DMS153 (cell line): ENCODE measurements around the gene RNPEPL1.
"Not testable (repeated sequence)": the region's sequence is repeated elsewhere in the genome, so short reads cannot be mapped to it uniquely, and the experiment has no call there.

Source experiments
- DNase-seq: peaks from one replicate; lab custom pipeline; 2025; lab: John Stamatoyannopoulos, UW

RNPEPL1 gene

DNA sequence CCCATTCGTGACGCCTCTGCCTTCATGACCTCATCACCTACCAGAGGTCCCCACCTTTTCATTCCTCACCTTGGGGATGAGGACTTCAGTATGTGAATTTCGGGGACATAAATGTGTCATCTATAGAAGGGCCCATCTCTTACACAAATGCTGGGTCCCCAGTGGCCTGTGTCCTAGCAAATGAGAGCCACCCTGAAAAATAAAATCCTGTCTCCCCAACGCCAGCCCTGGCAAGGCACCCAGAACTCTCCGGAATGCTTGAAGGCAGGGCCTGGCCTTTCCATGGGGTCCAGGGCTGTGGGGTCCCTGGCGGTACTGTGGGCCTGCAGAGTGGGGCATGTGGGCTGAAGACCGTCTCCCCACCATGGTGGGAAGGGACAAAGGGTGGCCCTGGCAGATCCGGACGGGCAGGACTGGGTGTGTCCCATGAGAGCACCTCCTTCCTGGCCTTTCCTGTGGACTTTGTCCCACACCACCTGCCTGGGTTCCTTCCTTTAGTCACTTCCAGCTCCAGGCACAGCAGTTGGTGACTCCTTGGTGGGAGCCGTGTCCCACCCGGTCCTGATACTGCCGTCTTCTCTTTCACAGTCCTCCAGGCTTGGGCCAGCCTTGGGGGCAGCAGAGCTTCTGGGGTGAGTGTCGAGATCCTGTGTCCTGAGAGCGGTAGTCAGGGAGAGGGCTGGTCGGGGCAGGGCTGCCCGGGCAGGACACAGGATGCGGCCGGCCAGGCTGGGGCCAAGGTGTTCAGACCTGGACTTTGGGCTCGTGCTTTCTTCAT lies 36.8 kb downstream of the RNPEPL1 start:
- no peak for DNase-seq

DNA sequence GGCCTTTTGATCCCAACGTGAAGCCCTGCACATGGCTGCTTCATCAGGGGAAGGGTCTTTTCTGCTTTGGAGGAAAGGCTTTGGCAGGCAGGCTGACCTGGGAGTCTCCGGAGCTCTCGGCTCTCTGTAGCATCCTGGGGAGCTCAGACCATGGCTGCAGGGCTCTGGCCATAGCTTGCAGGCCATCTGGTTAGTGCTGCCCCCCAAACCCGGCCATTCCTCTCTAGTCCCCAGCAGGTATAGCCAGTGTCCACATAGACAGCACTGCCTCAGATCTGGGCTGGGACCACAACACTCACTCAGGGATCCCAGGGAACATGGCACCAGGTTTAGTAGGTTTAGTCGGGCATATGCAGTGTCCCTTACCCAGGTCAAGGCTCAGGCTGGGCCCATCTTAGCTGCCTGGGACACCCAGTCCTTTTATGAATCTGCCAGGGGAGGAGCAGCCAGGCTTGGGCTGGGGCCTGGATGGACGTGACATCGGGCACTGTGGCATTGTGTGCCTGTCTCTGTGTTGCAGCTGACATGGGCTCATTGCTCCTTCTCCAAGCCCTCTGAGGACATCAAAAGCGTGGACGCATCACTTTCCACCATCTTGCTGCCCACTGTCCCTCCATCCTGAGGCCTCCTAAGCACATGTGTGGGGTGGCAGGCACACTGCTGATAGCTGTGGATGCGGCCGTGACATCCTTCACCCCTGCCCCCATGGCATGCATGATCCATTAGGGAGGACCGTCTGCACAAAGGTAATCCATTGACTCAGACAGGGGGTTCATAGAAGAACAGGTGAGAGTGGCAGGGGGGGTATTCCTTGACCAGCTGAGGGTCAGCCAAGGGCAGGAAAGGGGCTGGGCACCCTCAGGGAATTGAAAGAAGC lies 37.8 kb downstream of the RNPEPL1 start:
- DNase-seq, result no peak

DNA sequence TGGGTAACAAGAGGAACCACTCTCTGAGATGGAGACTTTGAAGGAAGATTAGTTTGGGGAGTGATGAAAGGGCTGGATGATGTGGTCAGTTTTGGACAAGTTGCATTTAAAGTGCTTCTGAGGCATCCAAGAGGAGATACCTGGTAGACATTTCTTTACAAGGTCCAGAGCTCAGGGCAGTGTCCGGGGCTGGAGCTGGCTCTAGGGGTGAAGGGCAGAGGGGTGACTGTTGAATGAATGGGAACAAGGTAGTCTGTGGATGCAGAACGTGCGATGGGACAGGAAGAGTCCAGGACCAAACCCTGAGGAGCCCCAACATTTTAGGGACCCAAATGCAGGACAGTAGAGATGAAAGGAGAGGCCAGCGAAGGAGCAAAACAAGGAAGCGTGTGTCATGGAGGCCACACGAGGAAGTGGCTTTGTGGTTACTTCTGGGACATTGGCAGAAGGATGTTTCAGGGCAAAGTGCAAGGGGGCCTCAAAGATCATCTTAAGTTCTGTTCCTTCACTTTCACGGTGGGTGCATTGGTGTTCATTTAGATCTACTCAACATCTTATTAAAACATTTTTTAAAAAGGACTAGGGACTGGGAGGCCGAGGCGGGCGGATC lies 43.4 kb downstream of the RNPEPL1 start:
- DNase-seq, result no peak

- DNase-seq, result no peak
These were observed 45.5 kb downstream of the RNPEPL1 start for GRCh38 chr2:240613781-240614180.

DNA sequence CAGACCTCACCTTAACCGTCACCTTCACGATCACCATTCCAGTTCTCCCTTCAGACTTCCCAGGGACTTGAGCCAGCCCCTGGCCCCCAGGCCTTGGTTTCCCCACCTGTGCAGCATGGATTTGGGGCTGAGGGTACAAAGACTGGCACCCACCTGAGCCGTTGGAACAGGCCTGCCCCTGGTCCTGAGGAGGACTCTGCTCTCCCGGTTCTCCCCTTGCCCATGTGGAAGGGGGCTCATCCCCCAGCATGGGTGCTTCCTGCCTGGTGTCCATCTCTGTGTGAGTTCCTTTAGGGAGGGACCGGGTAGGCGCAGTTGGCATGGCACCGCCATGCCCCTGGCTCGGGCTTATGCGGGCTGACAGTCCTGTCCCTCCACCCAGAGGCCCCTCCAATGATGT lies 46.1 kb downstream of the RNPEPL1 start:
- no peak for DNase-seq

DNA sequence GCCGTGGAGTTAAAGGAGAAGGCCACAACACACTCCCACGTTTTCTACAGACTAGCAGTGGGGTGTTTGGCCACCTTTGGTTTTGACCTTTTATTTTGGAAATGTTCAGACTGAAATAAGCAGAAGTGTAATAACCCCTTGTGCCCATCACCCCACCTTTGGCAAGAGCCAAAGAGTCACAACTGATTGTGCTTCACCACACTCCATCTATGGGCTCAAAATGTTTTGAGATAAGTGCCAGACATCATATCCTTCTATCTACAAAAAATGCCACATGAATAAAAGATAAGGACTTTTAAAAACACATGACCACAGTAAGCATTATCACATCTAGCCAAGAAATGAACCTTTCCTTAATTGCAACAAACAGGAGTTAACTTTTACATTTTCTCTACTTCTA lies 47.1 kb downstream of the RNPEPL1 start:
- DNase-seq, result no peak

DNA sequence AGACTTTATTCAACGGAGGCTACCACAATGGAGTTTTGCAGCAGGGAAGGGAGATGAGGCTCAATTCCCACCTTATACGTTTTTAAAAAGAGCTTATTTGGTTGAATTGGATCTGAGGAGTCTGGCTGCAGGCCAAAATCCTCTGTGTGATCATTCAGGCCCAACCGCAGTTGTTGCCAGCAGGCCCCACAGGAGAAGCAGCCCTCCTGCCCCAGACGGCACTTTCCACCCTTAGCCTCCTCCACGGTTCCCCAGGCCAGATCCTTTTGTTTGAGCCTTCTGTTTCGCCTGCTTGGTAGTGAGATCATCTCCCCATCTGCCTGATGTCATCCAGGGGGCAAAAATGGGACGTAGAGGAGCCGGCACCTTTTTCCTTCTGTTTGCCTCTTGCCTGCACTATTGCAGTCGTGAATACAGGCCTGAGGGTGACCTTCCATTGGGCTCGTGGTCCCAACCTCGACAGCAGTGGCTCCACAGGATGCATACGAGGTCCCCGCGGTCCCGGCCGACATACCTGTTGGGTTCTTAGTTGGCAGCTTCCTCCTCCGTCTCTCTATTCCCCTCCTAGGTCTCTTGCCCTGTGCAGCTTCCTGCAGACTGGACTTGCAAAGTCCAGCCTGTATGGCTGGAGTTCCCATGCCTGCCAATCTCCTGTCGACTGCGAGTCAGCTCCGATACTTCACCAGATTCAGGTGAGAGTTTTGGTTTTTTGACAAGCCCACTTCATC lies 47.7 kb downstream of the RNPEPL1 start:
- DNase-seq, result no peak

GRCh38 chr2:240616860-240617666 lies 48.8 kb downstream of the RNPEPL1 start:
- DNase-seq, result not testable (repeated sequence)

GRCh38 chr2:240618776-240619175 lies 50.5 kb downstream of the RNPEPL1 start:
- no peak for DNase-seq

GRCh38 chr2:240619506-240620148 lies 51.3 kb downstream of the RNPEPL1 start:
- DNase-seq, result no peak

DNA sequence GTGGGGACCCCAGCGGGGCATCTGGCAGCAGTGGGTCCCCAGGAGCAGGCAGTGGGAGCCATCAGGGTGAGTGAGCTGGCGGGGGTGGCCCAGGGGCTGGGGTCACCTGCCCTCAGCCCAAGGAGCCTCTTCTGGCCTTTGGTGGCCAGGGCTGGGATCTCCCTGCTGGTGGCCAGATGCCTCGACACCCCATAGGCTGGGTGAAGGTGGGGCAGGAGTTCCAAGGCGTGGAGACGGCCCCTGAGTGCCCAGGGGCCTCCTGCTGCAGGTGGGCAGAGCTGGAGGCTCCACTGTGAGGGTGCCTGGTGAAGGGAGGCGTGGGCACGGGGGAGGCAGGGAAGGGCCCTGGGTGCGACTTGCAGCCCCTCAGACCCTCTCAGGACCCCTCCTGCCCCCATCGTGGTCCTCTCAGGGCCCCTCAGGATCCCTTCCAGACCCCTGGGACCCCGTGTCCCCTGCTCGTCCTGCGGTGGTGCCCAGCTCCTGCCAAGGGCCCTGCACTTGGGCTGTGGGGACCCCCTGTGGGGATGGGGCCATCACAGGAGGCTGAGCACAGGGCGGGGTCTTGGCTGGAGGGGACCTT lies 52.0 kb downstream of the RNPEPL1 start:
- DNase-seq, result no peak

DNA sequence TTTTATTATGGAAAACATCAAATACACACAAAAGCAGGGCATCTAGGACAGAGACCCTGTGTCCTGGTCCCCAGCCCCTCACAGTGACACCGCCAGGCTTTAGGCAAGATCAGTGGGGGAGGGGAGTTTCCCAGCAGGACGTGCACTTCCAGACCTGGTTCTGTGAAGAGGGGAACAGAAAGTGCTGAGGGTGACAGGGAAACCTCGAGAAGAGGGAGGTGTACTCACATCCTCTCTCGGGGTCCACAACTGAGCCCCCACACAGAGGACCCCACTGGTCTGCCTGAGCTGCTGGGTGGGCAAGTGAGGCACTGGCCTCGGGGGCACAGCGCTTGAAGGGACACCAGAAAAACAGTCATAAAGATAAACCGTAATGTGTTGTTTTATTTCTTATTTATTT lies 52.6 kb downstream of the RNPEPL1 start:
- no peak for DNase-seq

DNA sequence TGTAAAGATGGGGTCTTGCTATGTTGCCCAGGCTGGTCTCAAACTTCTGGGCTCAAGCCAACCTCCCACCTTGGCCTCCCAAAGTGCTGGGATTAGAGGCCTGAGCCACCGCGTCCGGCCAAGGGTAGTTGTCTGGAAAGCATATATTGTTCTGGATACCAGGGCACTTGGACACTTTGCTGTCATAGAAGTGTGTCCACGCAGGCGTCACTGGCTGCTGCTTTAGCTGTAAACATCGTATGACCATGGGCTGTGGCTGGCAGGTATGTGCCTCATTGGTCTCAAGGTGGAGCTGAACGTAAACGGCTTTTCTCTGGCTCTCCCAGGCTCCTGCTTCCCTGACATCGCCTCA lies 53.8 kb downstream of the RNPEPL1 start:
- no peak for DNase-seq

GRCh38 chr2:240622531-240623235 lies 54.4 kb downstream of the RNPEPL1 start:
- DNase-seq, result no peak

- no peak for DNase-seq
These were observed 55.3 kb downstream of the RNPEPL1 start for GRCh38 chr2:240623531-240624010.

GRCh38 chr2:240624011-240624949 lies 56.0 kb downstream of the RNPEPL1 start:
- no peak for DNase-seq

GRCh38 chr2:240624950-240625621 lies 56.8 kb downstream of the RNPEPL1 start, which contains the start of gene GPR35:
GPR35 (plus strand) TSS chr2:240625480; CDS start chr2:240629953, 4,473 bp downstream.
- DNase-seq, result no peak
